ENCODE measurements around the gene LFNG.

LFNG gene

DNA sequence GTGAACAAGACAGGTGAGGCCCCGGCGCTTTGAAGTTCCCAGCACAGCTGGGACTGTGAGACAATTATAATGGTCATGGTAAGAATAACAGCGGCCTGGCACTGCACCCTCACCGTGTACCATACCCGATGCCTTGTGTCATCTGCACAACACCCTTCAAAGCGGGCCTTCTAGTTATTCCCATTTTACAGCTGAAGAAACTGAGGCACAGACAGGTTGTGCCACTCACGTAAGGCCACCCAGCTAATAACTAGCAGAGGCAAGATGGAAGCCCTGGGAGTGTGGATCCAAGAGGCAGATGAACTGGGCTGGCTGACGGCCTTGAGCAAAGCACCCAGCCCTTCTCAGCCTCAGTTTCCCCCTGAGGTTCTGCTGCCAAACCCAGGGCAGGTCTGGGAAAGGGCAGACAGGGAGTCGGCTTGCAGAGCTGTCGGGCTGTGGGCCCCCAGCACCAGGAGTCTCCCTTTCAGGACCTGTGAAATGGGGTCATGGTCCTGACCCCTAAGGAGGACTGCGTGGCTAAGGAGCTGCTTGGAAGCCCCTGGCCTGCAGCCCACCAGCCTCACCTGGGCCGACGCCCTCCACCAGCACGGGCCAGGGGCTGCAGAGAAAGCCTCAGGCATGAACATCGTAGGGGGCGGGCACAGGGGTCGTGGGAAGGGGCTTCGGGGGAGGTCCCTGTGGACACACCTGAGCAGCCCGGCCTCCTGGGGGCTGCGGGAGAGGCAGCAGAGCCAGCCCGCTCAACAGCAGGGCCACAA is 15.3 kb upstream of the LFNG start:
- no peak for DNase-seq

DNA sequence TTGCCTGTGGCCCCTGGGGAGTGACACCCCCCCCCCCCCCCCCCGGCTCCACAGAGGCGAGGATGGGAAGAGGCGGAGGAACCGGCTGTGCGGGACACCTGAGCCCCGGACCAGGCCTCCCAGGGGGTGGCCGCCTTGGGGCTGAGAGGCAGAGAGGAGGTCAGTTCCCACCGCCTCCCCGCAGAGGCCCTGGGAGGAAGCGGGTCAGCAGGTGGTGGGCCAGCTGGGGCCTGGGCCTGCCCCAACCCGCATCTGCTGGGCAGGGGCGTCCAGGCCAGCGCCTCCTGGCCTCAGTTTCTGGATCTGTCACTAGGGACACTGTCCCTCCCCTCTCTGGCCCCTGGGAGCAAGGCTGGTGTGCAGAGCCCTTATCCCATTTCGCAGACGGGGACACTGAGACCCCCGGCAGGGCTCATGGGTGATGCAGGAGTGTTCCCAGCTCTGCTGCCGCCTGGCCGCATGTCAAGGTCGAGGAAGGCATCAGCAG is 14.6 kb upstream of the LFNG start:
- DNase-seq: no peak

DNA sequence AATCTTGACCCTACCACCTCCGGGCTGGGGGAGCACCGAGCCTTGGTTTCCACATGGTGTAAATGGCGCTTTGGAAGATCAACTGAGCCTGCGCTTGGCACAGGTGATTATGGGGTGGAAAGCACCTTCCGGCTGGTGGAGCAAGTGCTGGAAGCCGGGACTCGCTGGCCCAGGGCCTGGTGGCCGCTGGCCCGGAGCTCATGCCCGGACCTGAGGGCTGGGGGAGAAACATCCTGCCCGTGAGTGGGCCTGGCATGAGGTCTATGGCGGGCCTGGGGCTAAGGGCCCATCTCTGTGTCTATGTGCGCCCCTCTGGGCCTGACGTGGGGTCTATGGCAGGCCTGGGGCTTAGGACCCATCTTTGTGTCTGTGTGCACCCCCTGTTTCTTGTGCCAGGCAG is 14.2 kb upstream of the LFNG start:
- DNase-seq: no peak

DNA sequence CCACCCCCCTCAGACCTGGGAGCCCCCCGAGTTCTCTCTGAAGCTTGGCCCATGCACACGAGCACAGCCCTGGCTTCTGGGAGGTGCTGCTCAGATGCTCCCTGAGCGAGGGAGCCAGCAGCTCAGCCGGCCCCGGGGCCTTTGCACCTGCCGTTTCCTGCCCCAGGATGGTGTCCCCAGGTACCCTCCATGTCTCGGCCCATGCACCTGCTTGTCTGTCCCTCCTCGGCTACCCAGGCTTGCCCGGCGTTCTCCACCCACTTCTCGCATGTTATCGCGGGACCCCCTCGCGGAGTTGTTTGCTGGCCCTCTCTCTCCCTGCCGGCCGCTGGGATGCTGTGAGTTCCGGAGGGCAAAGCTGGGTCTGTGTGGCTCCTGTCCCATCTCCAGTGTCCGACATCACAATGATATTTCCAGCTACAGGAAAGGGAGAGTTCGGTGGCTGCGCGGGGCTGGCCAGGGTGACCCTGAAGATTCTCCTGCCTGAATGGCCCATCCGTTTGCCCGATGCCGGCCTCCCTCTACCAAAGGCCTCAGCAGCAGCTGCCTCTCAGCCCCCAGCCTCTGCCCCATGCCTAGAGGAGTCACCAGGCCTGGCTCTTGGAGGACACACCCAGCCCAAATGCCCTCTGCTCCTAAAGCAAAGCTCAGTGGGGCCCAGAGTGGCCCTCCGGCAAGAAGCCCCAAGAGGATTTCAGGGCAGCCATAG is 12.2 kb upstream of the LFNG start:
- DNase-seq: no peak

DNA sequence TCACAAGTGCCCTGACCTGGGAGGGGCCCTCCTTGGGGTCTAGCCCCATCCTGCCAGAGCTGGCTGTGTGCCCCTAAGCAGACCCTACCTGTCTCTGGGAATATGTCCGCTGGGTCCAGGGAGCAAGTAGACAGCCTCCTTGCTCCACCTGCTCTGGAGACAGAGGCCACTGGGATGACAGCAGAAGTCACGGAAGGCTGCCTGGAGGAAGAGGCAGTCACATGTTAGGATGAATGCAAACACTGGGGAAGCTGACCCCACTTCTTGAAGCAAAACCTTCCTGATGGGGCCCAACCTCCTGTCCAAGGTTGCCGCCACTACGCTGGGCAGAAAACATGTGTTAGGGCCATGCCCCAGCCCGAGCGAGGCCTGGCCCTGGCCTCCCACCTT is 11.7 kb upstream of the LFNG start:
- DNase-seq: no peak

DNA sequence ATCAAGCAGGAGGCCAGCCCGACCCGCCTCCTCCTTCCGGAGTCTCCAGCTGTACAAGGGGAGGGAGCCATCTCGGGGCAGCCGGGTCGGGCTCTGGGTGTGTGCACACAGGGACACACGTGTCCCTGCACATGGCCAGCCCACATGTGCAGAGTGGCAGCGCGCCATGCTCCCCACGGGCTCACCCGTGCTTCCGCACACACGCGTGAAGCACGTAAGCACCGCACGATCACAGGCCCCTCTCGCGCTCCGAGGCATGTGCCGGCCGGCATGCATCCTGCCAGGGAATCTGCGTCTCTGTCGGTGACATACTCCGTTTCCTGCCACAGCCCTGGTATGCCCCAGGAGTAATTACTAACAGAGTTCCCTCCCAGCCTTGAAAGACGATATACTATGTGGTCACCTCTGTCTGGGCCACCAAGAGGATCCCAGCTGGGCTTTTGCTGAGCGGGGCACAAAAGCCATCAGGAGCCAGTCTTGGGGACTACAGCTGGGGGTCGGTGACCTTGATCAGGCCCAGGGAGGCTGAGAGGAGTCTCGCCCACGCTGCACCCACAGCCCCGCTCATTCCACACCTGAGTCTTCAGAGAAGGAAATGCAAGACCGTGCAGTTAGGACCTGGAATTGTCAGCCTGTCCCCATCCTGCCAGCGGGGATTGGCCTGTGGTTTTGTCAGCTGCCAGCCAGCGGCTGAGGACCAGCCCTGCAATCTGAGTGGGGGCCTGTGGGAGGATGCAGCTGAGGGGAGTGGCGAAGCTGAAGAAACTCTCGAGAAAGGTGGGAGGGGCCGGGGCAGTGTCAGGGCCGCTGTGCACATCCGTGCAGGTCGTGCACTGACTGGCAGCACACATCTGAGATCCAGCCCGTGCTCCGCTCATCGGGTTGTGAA is 11.0 kb upstream of the LFNG start:
- DNase-seq: peak in 1 of 2 experiments; percentile 28

DNA sequence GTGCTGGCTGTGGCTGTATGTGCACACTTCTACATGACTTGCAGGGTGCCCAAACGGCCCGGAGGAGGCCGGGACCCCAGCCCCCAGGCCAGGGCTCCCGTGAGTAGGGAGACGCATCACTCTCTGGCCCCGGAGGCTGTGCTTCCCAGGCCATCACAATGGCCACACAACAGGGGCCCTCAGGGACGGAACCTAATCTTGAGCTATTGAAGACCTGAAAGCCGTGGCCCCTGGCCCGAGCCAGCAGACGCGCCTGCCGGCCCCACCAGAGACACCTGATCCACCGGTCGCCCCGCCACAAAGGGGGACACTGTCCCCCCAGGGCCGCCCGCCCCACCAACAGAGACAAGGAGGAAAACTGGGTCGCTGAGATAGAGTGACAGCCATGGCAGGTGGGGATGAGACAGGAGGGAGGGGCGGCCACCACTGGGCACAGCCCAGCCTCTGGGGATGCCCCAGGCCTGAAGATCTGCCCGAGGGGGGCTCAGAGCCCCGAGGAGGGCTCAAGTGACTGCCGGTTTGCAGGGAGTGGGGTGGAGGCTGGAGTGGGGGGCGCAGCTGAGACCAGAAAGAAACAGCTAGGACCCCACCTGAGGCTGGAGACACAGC is 10.2 kb upstream of the LFNG start:
- DNase-seq: no peak

DNA sequence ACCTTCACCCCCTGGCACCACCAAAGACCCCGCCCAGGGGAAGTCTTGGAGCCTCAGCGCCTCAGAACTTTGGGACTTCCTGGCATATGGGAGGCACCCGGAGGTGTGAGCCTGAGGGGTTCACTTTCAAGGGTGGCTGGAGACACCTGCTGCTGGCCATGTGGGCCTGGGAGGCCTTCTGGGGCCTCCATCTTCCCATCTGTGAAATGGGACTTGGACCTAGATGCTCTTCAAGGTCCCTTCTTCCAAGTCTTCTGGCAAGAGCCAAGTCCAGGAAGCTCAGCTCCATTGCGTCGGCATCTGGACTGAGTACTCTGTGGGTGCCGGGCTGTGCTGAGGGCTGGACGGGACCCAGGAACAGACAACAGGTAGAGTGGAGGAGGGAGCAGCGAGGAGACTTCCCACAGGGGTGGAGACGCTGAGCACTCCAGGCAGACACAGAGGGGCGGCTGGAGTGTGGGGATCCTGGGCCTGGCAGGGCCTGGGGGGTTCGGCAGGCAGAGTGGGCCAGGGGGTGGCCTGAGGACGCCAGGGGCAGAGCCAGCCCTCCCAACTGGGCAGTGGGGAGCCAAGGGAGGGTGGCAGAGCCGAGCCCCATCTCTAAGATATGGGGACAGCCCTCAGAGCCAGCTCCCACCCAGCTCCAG is 9.3 kb upstream of the LFNG start:
- DNase-seq: no peak

DNA sequence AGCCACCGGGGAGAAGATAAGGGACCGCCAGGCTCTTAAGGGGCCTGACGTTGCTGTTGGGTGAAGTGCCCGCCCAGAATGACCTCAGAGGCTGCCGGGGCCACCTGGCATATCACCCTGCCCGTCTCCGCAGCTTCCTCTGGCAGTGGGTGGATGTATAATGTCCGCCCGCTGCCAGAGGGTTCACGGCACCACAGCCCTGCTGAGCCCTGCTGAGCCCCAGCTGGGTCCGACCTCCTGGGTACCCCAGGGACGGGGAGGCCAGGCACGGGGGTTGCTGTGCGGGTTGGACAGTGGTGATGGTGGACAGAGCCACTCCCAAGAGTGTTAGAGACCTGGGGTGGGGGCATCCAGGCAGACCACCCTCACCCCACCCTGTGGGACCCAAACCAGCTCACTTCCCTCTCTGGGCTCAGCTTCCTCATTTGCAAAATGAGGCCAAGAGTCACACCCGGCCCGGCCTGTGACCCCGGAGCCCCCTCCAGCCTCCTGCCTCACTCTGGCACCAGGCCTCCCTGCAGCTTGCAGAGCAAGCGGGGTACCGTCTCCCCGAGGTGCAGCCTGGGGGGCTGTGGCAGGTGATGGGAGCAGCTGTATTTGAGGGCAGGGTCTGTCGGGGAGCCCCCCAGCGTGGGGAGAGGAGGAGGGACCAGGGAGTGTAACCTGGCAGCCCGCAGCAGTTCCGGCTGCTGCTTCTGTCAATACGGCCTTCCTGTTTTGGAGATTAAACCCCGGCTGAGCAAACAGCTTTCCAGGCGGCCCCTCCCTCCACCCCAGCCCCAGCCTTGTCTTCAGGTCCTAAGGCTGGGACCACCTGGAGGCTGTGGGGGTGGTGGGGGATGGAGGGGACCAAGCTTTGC is 8.4 kb upstream of the LFNG start:
- DNase-seq: peak; percentile 78 to 92

DNA sequence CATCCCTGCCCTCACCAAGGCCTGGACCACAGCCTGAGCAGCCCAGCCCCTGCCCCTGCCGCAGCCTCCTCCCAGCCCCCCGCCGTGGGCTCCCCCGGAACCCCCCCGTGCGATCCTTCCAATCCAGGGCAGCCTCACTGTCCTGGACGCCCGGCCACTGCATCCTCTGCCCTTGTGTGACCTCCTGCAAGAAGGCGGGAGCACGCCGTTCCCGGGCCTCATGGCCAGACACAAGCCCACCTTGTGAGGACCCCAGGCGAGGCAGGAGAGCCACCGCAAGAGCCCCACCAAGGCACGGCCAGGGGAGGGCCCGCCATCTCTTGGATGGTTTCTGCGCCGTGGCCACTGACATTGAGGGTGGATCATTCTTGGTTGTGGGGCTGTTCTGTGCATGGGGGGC is 7.8 kb upstream of the LFNG start:
- DNase-seq: no peak

DNA sequence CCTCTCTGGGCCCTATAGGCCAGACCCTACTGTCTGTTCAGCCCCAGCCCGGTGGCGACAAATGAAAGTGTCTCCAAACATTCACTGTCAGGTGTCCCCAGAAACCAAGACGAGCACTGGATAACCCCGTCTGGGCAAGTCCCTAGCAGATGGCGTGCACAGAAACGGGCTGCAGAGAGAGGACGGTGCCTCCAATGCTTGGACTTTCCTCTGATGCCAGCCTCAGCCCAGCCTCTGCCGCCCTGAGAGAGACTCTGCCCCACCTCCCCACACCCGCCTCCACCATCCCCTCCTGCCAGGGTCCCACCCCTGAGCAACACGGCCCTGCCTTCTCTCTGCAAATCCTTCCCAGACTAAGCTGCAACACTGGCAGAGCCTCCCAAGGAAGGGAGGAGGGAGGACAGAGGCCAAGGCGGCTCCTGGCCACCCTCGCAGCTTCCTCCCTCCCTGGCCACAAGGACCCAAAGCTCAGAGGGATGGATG is 7.4 kb upstream of the LFNG start:
- peak in 1 of 2 experiments; percentile 18 for DNase-seq

DNA sequence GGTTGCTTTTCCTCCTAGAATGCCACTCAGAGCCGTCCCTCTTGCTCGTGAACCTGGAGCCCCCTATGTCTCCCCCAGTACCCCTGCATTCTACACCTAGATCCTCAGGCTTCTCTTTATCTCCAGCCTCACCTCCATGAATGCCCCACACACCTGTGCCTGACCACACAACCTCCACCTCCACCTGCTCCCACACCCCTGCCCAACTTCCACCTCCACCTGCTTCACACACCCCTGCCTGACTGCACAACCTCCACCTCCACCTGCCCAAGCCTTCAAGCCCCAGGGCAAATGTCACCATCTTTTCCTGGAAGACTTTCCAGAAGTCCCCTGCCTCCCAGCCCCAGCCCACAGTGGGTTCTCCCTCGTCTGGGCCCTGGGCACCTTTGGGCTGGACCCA is 6.9 kb upstream of the LFNG start:
- no peak for DNase-seq

DNA sequence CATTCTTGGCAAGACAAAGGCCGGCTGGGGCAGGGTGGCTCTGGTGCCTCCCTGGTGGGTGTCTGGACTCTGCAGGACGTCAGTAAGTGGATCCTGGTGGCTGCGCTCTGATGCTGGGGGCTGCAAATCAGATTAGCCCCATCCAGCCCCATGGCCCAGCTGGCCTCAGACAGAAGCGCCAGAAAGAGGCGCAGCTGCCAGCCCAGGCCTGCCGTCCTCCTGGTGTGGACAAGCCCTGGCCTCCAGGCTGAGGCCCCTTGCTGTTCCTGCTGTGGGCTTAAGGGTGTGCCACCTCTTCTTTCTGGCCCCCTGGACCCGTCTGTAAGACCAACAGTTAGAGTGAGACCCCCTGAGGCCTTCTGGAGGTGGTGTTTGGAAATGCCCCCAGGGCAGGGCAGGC is 5.9 kb upstream of the LFNG start:
- DNase-seq: no peak

DNA sequence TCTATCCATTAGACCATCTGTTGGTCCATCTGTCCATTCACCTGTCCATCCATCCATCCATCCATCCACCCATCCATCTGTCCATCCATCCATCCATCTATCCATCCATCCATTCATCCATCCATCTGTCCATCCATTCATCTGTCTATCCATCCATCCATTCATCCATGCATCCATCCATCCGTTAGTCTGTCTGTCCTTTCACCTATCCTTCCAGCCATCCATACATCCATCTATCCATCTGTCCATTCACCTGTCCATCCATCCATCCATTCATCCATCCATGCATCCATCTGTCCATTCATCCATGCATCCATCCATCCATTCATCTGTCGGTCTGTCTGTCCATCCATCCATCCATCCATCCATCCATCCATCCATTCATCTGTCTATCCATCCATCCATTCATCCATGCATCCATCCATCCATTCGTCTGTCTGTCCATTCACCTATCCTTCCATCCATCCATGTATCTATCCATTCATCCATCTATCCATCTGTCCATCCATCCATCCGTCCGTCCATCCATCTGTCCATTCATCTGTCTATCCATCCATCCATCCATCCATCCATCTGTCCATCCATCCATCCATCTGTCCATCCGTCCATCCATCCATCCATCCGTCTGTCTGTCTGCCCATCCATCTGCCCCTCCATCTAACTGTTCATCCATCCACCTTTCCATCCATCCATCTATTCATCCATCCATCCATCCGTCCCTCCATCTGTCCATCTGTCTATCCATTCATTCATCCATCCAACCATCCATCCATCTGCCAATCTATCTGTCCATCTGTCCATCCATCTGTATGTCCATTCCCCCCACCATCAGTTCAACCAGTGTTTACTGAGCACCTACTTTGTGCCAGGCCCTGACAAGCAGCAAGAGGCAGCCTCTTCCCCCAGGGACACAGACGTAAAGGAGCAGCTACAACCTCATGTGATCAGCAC is 4.8 kb upstream of the LFNG start:
- DNase-seq: no peak

DNA sequence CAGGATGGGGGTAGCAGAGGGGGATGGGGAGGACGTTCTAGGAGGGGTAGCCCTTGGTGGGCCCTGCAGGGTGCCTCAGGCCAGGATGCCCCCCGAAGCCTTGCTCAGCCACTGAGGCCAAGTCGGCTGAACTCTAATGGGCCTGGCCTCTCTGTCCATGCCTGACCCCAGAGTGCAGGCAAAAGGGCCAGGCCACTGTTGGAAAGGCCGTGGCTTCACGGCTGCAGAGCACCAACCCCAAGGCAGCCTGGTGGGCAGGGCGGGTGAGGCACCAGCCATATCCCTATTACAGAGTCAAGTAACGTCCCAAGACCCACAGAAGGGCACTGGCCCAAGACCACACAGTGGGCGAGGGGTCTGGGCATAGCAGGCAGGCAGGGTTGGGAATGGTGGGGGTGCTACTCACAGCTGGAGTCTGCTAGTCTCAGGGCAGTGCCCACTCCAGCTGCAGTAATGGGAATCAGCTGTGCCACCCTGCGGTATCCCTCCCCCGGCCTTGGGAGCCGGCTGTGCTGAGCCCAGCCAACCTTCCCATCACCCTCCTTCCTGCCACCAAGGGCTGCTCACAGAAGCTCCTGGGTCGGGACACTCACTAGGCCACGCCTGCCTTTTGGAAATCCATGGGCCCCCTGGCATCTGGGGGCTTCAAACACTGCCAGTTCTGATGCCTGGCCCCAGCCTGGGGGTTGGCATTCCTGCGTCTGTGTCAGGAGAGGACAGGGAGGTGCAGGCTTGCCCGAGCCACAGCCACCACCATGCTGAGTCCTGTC is 4.0 kb upstream of the LFNG start:
- DNase-seq: no peak

DNA sequence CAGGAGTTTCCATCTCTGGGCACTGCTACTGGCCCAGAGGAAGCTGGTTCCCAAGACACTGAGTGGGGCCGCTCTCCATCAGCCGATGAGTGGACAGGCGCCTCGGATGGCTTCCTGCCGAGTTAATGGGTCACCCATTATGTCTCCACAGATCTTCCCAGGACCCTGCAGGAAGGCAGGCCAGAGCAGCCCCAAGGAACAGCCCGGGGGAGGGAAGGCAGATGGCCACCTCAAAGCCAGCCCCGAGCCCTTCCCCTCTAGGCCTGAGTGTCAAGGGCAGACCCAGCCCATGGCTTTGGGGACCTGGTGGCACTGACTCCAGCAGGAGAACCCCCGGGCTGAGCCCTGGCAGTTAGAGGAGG is 3.4 kb upstream of the LFNG start:
- DNase-seq: no peak

DNA sequence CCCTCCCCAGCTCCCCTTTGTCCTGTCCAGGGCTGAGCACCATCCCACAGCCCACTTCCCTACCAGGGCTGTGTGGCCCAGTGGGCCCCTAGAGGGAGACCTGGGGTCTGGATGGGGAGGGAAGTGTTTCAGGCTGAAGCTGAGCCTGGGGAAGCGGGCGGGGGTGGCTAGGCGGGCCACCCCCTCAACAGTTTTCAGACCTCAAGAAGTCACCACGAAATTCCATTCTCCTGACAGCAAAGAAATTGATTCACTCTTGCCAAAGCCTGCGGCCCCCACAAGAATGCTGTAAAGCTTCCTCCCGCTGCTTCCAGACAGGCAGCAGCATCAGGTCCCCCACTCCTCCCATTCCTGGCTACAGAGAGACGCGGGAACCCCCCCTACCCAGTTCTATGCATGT is 2.5 kb upstream of the LFNG start:
- no peak for DNase-seq

DNA sequence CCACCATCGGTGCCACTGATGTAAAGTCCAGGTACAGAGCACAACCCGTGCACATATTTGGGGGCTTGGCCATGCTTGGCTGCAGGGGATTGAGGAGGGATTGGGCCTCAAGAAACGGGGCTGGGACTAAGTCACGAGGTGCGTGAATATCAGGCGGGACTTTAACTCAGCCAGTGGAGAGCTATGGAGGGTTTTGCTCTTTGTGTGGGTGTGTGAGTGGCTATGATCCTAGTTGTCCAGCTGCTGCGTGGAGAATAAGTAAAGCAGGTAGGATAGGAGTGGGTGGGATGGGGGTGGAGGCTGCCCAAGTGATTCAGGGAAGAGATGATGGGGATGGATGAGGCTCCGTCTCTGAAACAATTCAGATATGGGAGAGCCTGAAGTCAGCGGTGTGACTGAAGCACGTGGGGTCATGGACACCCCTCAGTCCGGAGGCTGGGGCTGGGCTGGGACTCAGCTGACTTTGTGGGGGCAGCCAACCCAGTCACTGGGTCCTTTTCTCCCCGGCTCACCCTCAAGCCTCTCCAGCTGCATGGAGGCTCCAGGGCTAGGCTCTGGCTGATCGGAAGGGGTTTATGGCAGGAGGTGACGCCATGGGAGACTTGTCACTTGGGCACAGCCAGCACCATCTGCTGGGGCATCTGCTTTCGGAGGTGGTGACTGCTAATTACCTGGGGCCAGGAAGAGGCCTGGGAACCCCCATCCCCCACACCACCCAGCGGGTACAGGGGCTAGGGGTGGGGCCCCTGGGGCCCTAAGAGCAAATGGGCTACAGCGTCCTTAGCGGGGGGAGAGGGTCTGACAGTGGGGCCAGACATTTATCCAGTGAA is 1.7 kb upstream of the LFNG start:
- DNase-seq: peak in 1 of 2 experiments; percentile 20

DNA sequence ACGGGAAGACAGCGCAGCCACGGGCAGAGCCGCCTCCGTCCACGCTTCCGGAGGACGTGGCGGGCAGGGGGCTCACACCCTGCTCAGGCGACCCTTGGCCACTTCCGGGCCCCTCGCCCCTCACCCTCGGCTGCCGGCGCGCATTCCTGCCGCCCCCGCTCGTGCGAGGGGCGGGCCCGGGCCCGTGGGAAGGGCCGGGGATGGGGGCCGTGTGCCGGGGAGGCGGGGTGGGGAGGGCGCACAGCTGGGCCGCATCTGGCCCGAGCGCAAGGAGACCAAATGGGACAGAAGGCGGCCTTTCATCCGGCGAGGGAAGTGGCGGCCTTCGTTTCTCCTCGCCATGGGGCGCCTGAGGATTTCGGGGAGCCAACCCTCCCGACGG is 846 bp upstream of the LFNG start:
- DNase-seq: no peak
